Keratinocyte (primary cell): ENCODE data around the gene ABLIM1. TPM values are rescaled to one million over a fixed set of nuclear protein-coding genes. Genes with fewer than 3 reads are reported as not detected.

Source experiments
- DNase-seq: peaks from one replicate; pipeline ENCODE4 v3.0.0-alpha.2; 2011; ENCODE audit warnings: low read depth, missing footprints, low spot score
- FAIRE-seq: peaks from 2 replicates; lab custom pipeline; 2011; peaks lifted over from hg19 to GRCh38; lab: Jason Lieb, UNC
- H2AFZ ChIP-seq: 2 replicates; pipeline ENCODE4 v1.6.0; 2012; ENCODE audit warnings: low read length, control low read depth, inconsistent platforms; ENCODE audit not compliant: control insufficient read depth
- H3K27ac ChIP-seq: 2 replicates; pipeline ENCODE4 v1.5.1; 2011; ENCODE audit warnings: low read length; ENCODE audit not compliant: control insufficient read depth, insufficient read depth
- H3K27me3 ChIP-seq: 3 replicates; pipeline ENCODE4 v1.6.0; 2011; ENCODE audit warnings: low read length; ENCODE audit not compliant: control insufficient read depth, insufficient read depth; ENCODE audit errors: extremely low read depth
- H3K36me3 ChIP-seq, 2 experiments: 2 replicates in 1 of 2; 3 replicates in 1 of 2; pipeline ENCODE4 v1.5.1; 2011; ENCODE audit warnings: low read length in 2 of 2, mild to moderate bottlenecking in 1 of 2; ENCODE audit not compliant: control insufficient read depth in 2 of 2, insufficient read depth in 2 of 2; ENCODE audit errors: extremely low read depth in 1 of 2
- H3K4me1 ChIP-seq: 3 replicates; pipeline ENCODE4 v1.5.1; 2011; ENCODE audit warnings: low read length; ENCODE audit not compliant: control insufficient read depth, insufficient read depth; ENCODE audit errors: extremely low read depth
- H3K4me2 ChIP-seq: 3 replicates; pipeline ENCODE4 v1.6.0; 2011; ENCODE audit warnings: low read depth, low read length; ENCODE audit not compliant: control insufficient read depth, insufficient read depth; ENCODE audit errors: extremely low read depth
- H3K4me3 ChIP-seq, 3 experiments: fragments of 200-600 bp in 1 of 3; sonication (generic) in 1 of 3; 2 replicates in 2 of 3; 3 replicates in 1 of 3; pipeline ENCODE4 v1.5.1; 2011 to 2016; ENCODE audit warnings: low read length in 3 of 3, mild to moderate bottlenecking in 3 of 3, control low read depth in 2 of 3, inconsistent platforms in 1 of 3, low read depth in 1 of 3, mixed read lengths in 1 of 3, mixed run types in 1 of 3, moderate library complexity in 1 of 3; ENCODE audit not compliant: control insufficient read depth in 2 of 3, insufficient read depth in 2 of 3; ENCODE audit errors: extremely low read depth in 1 of 3
- H3K79me2 ChIP-seq: 2 replicates; pipeline ENCODE4 v1.6.0; 2012; ENCODE audit warnings: low read length; ENCODE audit not compliant: control insufficient read depth, insufficient read depth
- H3K9ac ChIP-seq: 3 replicates; pipeline ENCODE4 v1.6.0; 2011; ENCODE audit warnings: low read length; ENCODE audit not compliant: control insufficient read depth, insufficient read depth; ENCODE audit errors: extremely low read depth
- H3K9me1 ChIP-seq: 3 replicates; pipeline ENCODE4 v1.6.0; 2011; ENCODE audit warnings: low read length; ENCODE audit not compliant: control insufficient read depth, insufficient read depth; ENCODE audit errors: extremely low read depth
- H3K9me3 ChIP-seq: 2 replicates; pipeline ENCODE4 v1.5.1; 2012; ENCODE audit warnings: low read depth, low read length; ENCODE audit not compliant: control insufficient read depth
- H4K20me1 ChIP-seq: 3 replicates; pipeline ENCODE4 v1.6.0; 2011; ENCODE audit warnings: low read length; ENCODE audit not compliant: control insufficient read depth, insufficient read depth; ENCODE audit errors: extremely low read depth
- EZH2 ChIP-seq: IDR thresholded peaks from one replicate; pipeline ENCODE4 v1.6.1; 2012; ENCODE audit warnings: inconsistent platforms, mild to moderate bottlenecking, low read length, moderate library complexity
- dilution Hi-C: fragments of 300-500 bp; cut with MboI; formaldehyde crosslinking; loops from one replicate; pipeline ENCODE4 v1.7.0; 2020; ENCODE audit warnings: low sequenced_read_pairs; ENCODE audit not compliant: extremely low pct_ligation_motif_present
- polyA plus RNA-seq, 5 experiments: library from polyadenylated mRNA; depleted of rRNA in 3 of 5; stranded (reverse) in 3 of 5; stranded (forward) in 1 of 5; unstranded in 1 of 5; fragments of >200 nt; gene quantifications; 1 replicate in 1 of 5; 2 replicates in 3 of 5; 3 replicates in 1 of 5; pipeline versions ENCODE4 v1.2.1 to v1.2.3, GENCODE V29; 2011 to 2012; ENCODE audit warnings: missing spikeins in 2 of 5, low read depth in 1 of 5, low replicate concordance in 1 of 5
- TF ChIP-seq, protein P1 (sequence below), 3 experiments: IDR thresholded peaks in 1 of 3; conservative IDR thresholded peaks in 1 of 3; optimal IDR thresholded peaks in 1 of 3; 2 replicates in 2 of 3; 3 replicates in 1 of 3; pipeline versions ENCODE3 to v1.5.1; 2011; ENCODE audit warnings: low read length in 3 of 3, mild to moderate bottlenecking in 3 of 3, moderate library complexity in 2 of 3, control low read depth in 1 of 3, inconsistent platforms in 1 of 3; ENCODE audit not compliant: insufficient read depth in 2 of 3; ENCODE audit errors: extremely low read depth in 1 of 3

ABLIM1 gene
- polyA plus RNA-seq, 1 donor (not counting 4 experiments of a cell fraction or from before 2014, with no cell fraction given), result 55.2 TPM

DNA sequence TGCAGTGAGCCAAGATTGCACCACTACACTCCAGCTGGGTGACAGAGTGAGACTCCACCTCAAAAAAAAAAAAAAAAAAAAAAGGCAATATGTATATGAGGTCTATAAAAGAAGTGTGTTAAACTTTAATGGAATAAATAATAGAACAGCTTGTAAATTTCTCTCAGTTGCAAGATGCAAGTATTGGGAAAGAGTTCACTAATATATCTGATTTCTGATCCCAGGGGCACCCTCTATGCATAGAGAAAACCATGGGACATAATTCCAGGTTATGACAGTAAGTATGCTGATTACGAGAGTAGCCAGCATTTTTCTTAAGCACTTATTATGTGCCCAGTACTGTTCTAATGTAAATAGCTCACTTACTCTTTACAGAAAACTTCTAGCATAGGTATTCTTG is 187.7 kb downstream of the ABLIM1 start:
- FAIRE-seq, result no peak
- H3K27ac ChIP-seq, result no peak overlapping the region
- dilution Hi-C loops, result no loop called here
- no peak overlapping the region for H3K4me3 ChIP-seq
- H3K9ac ChIP-seq, result no peak overlapping the region
- no peaks in the 10 kb centered on the region for H3K79me2 ChIP-seq
- DNase-seq, result no peak
- no peaks in the 10 kb centered on the region for H3K27me3 ChIP-seq
- H3K4me1 ChIP-seq, result no peaks in the 10 kb centered on the region
- H3K9me3 ChIP-seq, result no peaks in the 10 kb centered on the region
- H3K36me3 ChIP-seq, result peaks cover 0 to 4% of the 10 kb centered on the region in 2 experiments
- TF ChIP-seq, protein P1, sequence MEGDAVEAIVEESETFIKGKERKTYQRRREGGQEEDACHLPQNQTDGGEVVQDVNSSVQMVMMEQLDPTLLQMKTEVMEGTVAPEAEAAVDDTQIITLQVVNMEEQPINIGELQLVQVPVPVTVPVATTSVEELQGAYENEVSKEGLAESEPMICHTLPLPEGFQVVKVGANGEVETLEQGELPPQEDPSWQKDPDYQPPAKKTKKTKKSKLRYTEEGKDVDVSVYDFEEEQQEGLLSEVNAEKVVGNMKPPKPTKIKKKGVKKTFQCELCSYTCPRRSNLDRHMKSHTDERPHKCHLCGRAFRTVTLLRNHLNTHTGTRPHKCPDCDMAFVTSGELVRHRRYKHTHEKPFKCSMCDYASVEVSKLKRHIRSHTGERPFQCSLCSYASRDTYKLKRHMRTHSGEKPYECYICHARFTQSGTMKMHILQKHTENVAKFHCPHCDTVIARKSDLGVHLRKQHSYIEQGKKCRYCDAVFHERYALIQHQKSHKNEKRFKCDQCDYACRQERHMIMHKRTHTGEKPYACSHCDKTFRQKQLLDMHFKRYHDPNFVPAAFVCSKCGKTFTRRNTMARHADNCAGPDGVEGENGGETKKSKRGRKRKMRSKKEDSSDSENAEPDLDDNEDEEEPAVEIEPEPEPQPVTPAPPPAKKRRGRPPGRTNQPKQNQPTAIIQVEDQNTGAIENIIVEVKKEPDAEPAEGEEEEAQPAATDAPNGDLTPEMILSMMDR (optimal IDR thresholded peaks at IDR 0.05 in 1 of 3, IDR thresholded peaks at IDR 0.05 in 1 of 3, conservative IDR thresholded peaks at IDR 0.05 in 1 of 3; ENCODE audit: extremely low read depth in 1 of 3, insufficient read depth in 2 of 3, low read length in 3 of 3), result no peak
- H2AFZ ChIP-seq, result no peak overlapping the region
- no peaks in the 10 kb centered on the region for H4K20me1 ChIP-seq
- no peak overlapping the region for H3K4me2 ChIP-seq
- H3K9me1 ChIP-seq, result no peaks in the 10 kb centered on the region

DNA sequence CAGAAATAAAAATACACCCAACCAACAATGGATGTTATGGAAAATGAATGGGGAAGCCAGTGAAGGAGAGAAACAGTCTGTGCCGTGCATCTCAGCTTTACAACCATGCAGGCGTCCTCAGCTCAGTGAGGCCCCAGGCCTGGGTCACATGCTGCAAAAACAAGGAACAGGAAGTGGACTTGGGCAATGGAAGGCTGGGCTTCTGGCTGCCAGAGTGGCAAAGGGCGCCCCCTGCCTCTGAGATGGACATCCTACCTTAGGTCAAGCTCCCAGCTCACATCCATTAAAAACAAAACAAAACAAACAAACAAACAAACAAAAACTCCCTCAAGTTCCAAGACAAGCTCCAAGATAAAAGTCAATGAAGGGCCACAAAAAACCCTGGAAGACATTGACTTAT is 199.1 kb downstream of the ABLIM1 start:
- no peak overlapping the region for H3K4me2 ChIP-seq
- H2AFZ ChIP-seq, result no peak overlapping the region
- DNase-seq, result no peak
- no peaks in the 10 kb centered on the region for H3K9me3 ChIP-seq
- H3K4me1 ChIP-seq, result no peaks in the 10 kb centered on the region
- dilution Hi-C loops, result no loop called here
- H3K9me1 ChIP-seq, result no peaks in the 10 kb centered on the region
- peaks cover 5 to 6% of the 10 kb centered on the region in 2 experiments for H3K36me3 ChIP-seq
- H3K4me3 ChIP-seq, result no peak overlapping the region
- no peaks in the 10 kb centered on the region for H3K79me2 ChIP-seq
- TF ChIP-seq EZH2, result no peak
- TF ChIP-seq, protein P1 (optimal IDR thresholded peaks at IDR 0.05 in 1 of 3, IDR thresholded peaks at IDR 0.05 in 1 of 3, conservative IDR thresholded peaks at IDR 0.05 in 1 of 3; ENCODE audit: extremely low read depth in 1 of 3, insufficient read depth in 2 of 3, low read length in 3 of 3), result peak; percentile 54 to 76 (median 70)
- no peak overlapping the region for H3K9ac ChIP-seq
- H3K27me3 ChIP-seq, result no peaks in the 10 kb centered on the region
- FAIRE-seq, result peak; percentile 86
- no peak overlapping the region for H3K27ac ChIP-seq
- H4K20me1 ChIP-seq, result no peaks in the 10 kb centered on the region
